ENCODE data around the gene KAZN.

The KAZN gene

DNA sequence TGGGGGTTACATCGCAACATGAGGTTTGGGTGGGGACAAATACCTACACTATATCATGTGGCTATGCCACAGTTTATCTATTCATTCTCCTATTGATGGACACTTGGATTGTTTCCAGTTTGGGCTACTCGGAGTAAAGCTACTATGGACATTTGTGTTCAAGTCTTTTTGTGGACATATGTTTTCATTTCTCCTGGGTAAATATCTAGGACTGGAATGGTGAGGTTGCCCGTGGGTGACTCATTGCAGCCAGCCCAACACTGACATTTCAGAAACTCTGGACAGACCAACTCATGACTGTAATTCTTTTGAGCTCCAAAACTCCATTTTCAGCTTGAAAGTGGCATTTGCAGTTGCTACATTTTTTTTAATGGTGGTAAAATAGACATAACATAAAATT, 82.7 kb downstream of the KAZN start:
- Histone ChIP-seq H3K27me3 (ENCODE audit: control insufficient read depth in 1 of 2, insufficient read depth in 2 of 2, low read length in 2 of 2) (peaks cover 0 to 3% of the 10 kb centered on the region in 2 donors), H3K9me3 (ENCODE audit: control insufficient read depth in 1 of 2, low read length in 2 of 2) (peaks cover 4 to 7% of the 10 kb centered on the region in 2 donors), H3K4me1 (ENCODE audit: control insufficient read depth in 1 of 2, insufficient read depth in 2 of 2, low read length in 2 of 2) (peaks cover 0 to 9% of the 10 kb centered on the region in 2 donors), H3K27ac (ENCODE audit: low read depth, low read length) (no peak overlapping the region), H3K36me3 (ENCODE audit: control insufficient read depth in 1 of 2, insufficient read depth in 2 of 2, low read length in 2 of 2) (no peaks in the 10 kb centered on the region), H3K9ac (ENCODE audit: low read depth in 1 of 2, low read length in 2 of 2) (no peak overlapping the region), H3K4me3 (ENCODE audit: low read depth in 1 of 2, low read length in 2 of 2) (no peak overlapping the region)

DNA sequence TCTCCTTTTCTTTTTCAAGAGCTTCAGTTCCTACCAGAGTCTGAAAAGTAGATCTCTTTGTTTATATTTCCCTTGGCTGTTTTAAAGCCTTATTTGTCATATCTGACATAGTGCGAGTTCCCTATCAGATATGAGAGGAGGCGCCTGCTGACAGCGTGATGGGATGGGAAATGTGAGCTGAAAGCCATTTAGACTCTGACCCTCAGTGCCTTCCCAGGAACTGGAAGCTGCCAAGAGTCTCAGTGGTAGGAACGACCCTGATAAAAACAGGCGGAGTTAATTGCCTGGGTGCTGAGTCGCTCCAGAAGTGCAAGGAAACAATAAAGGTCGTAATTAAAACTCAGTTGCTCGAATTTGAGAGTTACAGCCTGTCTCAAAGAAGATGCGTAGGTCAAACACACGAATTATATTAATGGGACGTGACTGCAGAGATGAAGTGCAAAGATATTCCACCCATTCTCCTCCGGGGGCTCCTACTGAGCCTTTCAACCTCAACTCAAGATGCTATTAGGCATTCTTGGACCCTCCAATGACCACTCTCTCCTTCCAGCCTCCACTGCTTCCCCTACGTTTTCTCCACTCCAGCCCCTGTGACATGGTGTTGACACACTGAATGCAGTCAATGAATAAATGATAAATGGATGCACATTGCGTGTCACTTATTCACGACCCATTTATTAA, 84.6 kb downstream of the KAZN start:
- Histone ChIP-seq H3K4me1 (ENCODE audit: control insufficient read depth in 1 of 2, insufficient read depth in 2 of 2, low read length in 2 of 2) (peaks cover 0 to 9% of the 10 kb centered on the region in 2 donors), H3K4me3 (ENCODE audit: low read depth in 1 of 2, low read length in 2 of 2) (peak overlapping the region in 1 of 2 donors; percentile 21), H3K27me3 (ENCODE audit: control insufficient read depth in 1 of 2, insufficient read depth in 2 of 2, low read length in 2 of 2) (peaks cover 0 to 3% of the 10 kb centered on the region in 2 donors), H3K27ac (ENCODE audit: low read depth, low read length) (no peak overlapping the region), H3K9me3 (ENCODE audit: control insufficient read depth in 1 of 2, low read length in 2 of 2) (peaks cover 3 to 4% of the 10 kb centered on the region in 2 donors), H3K36me3 (ENCODE audit: control insufficient read depth in 1 of 2, insufficient read depth in 2 of 2, low read length in 2 of 2) (no peaks in the 10 kb centered on the region), H3K9ac (ENCODE audit: low read depth in 1 of 2, low read length in 2 of 2) (no peak overlapping the region)

DNA sequence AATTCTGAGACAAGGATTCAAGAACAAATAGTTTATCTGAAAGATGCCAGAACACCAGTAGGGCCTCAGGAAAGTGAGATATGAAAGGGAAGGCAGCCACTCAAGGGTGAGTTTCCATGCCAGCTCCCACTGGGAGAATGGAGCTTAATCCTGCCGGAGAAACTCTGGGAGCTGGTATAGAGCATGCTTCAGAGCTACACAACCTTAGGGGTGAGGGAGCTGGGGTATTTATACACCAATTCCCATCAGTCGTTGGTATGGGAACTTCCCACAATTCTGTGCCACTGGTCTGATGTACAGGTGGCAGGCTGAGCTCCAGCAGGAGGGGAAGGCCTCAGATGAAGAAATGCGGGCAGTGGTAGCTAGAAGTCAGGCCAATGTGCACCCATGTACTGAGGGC, 86.6 kb downstream of the KAZN start:
- Histone ChIP-seq H3K9me3 (ENCODE audit: control insufficient read depth in 1 of 2, low read length in 2 of 2) (peaks cover 3 to 4% of the 10 kb centered on the region in 2 donors), H3K4me1 (ENCODE audit: control insufficient read depth in 1 of 2, insufficient read depth in 2 of 2, low read length in 2 of 2) (peaks cover 0 to 9% of the 10 kb centered on the region in 2 donors), H3K27me3 (ENCODE audit: control insufficient read depth in 1 of 2, insufficient read depth in 2 of 2, low read length in 2 of 2) (peaks cover 0 to 3% of the 10 kb centered on the region in 2 donors), H3K36me3 (ENCODE audit: control insufficient read depth in 1 of 2, insufficient read depth in 2 of 2, low read length in 2 of 2) (no peaks in the 10 kb centered on the region), H3K9ac (ENCODE audit: low read depth in 1 of 2, low read length in 2 of 2) (no peak overlapping the region), H3K27ac (ENCODE audit: low read depth, low read length) (no peak overlapping the region), H3K4me3 (ENCODE audit: low read depth in 1 of 2, low read length in 2 of 2) (no peak overlapping the region)

DNA sequence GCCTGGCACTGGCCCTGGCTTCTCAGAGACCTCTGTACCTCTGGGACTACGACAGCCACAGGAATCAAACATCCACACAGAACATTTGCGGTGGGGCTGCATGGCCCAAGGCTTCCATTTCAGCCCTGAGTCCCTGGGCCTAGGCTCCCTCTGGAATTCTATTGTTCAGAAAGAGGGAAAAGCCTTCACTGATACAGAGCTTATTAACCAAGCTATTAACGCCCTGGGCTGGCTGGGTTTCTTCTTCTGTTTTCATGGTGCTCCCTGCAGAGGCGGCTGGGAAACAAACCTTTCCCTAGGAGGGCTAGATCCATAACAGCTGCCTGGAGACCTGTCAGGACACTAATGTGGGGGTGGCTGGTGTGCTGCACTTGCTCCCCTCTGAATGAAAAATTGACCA, 88.2 kb downstream of the KAZN start:
- Histone ChIP-seq H3K27ac (ENCODE audit: low read depth, low read length) (no peak overlapping the region), H3K27me3 (ENCODE audit: control insufficient read depth in 1 of 2, insufficient read depth in 2 of 2, low read length in 2 of 2) (peaks cover 0 to 3% of the 10 kb centered on the region in 2 donors), H3K4me1 (ENCODE audit: control insufficient read depth in 1 of 2, insufficient read depth in 2 of 2, low read length in 2 of 2) (peaks cover 0 to 9% of the 10 kb centered on the region in 2 donors), H3K4me3 (ENCODE audit: low read depth in 1 of 2, low read length in 2 of 2) (no peak overlapping the region), H3K36me3 (ENCODE audit: control insufficient read depth in 1 of 2, insufficient read depth in 2 of 2, low read length in 2 of 2) (no peaks in the 10 kb centered on the region), H3K9ac (ENCODE audit: low read depth in 1 of 2, low read length in 2 of 2) (no peak overlapping the region), H3K9me3 (ENCODE audit: control insufficient read depth in 1 of 2, low read length in 2 of 2) (peaks cover 3 to 4% of the 10 kb centered on the region in 2 donors)

DNA sequence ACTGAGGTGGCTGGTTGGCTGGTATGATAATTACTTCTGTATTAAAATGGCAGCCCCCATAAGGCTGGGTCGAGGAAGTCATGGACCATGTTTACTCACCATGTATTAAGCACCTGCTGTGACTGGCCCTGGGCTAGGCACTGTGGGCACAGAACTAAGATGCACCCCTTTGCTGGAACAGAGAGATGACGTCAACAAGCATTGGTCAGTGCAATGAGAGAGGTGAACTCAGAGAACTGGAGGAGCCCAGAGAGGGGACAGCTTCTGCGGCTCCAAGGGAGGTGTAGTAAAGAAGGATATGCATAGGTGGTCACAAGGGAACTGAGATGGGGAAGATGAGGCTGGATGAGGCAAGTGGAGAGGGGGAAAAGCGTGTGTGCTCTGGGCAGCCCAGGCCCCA, 88.7 kb downstream of the KAZN start:
- Histone ChIP-seq H3K4me3 (ENCODE audit: low read depth in 1 of 2, low read length in 2 of 2) (no peak overlapping the region), H3K27me3 (ENCODE audit: control insufficient read depth in 1 of 2, insufficient read depth in 2 of 2, low read length in 2 of 2) (peaks cover 0 to 3% of the 10 kb centered on the region in 2 donors)

DNA sequence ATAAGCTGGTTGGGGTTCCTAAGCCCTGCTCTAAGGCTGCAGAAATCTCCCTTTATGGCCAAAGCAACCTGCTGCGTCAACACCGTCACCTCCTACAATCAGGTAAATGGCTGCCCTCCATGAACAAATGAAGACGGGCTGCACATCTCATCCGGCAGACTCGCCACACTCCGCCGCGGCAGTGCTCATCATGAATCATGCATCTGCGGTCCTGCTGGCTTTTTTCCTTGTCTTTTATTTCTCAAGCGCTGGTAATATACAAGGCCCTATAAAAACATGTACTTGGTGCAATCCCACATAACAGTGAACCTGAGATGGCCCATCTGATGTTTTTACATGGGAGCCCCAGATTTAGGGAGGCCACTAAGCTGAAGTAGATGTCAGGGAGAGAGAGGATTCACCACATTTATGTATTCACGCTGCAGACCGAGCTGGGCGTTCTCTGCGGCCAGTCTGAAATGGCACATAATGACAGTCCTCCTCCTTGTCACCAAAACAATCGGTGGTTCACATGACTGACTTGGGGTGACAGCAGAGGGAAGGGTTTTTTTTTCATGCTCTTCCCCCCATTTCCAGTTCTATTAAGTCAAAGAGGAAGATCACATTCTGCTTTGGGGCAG, 91.6 kb downstream of the KAZN start:
- Histone ChIP-seq H3K4me3 (ENCODE audit: low read depth in 1 of 2, low read length in 2 of 2) (no peak overlapping the region), H3K36me3 (ENCODE audit: control insufficient read depth in 1 of 2, insufficient read depth in 2 of 2, low read length in 2 of 2) (no peaks in the 10 kb centered on the region), H3K4me1 (ENCODE audit: control insufficient read depth in 1 of 2, insufficient read depth in 2 of 2, low read length in 2 of 2) (no peaks in the 10 kb centered on the region), H3K27me3 (ENCODE audit: control insufficient read depth in 1 of 2, insufficient read depth in 2 of 2, low read length in 2 of 2) (peaks cover 3% of the 10 kb centered on the region in 2 donors), H3K27ac (ENCODE audit: low read depth, low read length) (no peak overlapping the region), H3K9ac (ENCODE audit: low read depth in 1 of 2, low read length in 2 of 2) (no peak overlapping the region), H3K9me3 (ENCODE audit: control insufficient read depth in 1 of 2, low read length in 2 of 2) (peaks cover 0 to 3% of the 10 kb centered on the region in 2 donors)

More for the DNA sequence above, 88.7 kb downstream of the KAZN start:
- H3K9ac ChIP-seq (ENCODE audit: low read depth in 1 of 2, low read length in 2 of 2), result no peak overlapping the region
- peaks cover 0 to 9% of the 10 kb centered on the region in 2 donors for H3K4me1 ChIP-seq (ENCODE audit: control insufficient read depth in 1 of 2, insufficient read depth in 2 of 2, low read length in 2 of 2)
- H3K27ac ChIP-seq (ENCODE audit: low read depth, low read length), result no peak overlapping the region
- H3K9me3 ChIP-seq (ENCODE audit: control insufficient read depth in 1 of 2, low read length in 2 of 2), result peaks cover 3 to 4% of the 10 kb centered on the region in 2 donors
- H3K36me3 ChIP-seq (ENCODE audit: control insufficient read depth in 1 of 2, insufficient read depth in 2 of 2, low read length in 2 of 2), result no peaks in the 10 kb centered on the region

DNA sequence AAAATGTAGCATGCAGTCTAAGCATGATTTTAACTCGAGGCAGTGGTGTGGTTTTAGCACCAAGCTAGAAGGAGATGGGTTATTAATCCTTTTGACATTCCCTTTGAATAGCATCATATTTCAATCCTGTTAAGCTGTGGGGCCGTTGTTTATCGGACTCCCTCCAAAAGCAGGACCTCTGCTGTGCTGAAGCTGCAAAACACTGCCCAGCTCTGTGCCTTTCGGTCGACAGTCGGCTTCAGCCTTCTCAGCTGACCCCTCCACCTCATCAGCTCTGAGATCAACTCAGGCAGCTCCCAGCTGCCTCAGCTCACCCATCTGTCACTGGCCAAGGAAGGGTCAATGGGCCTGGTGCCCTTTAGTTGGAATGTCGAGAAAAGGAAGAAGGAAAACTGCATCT, 95.5 kb downstream of the KAZN start:
- Histone ChIP-seq H3K27ac (ENCODE audit: low read depth, low read length) (no peak overlapping the region), H3K4me1 (ENCODE audit: control insufficient read depth in 1 of 2, insufficient read depth in 2 of 2, low read length in 2 of 2) (no peaks in the 10 kb centered on the region), H3K9ac (ENCODE audit: low read depth in 1 of 2, low read length in 2 of 2) (no peak overlapping the region), H3K9me3 (ENCODE audit: control insufficient read depth in 1 of 2, low read length in 2 of 2) (no peaks in the 10 kb centered on the region), H3K4me3 (ENCODE audit: low read depth in 1 of 2, low read length in 2 of 2) (no peak overlapping the region), H3K27me3 (ENCODE audit: control insufficient read depth in 1 of 2, insufficient read depth in 2 of 2, low read length in 2 of 2) (peaks cover 0 to 3% of the 10 kb centered on the region in 2 donors), H3K36me3 (ENCODE audit: control insufficient read depth in 1 of 2, insufficient read depth in 2 of 2, low read length in 2 of 2) (no peaks in the 10 kb centered on the region)

DNA sequence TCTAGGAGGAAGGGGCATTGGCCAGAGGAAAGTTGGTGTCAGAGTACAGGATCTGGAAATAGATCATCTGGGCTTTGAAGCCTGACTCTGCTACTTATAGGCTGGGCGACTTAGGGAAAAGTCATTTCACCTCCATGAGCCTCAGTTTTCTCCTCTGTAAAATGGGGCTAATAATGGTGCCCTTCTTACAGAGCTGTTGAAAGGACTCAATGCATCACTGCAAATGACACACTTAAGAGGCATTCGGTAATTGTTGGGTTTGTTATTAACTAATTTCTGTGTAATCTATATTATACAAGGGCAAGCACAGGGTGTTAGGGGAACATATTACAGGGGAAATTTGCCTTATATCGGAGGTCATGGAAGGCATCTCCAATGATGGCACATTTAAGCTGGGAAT, 96.1 kb downstream of the KAZN start:
- Histone ChIP-seq H3K4me3 (ENCODE audit: low read depth in 1 of 2, low read length in 2 of 2) (no peak overlapping the region), H3K9ac (ENCODE audit: low read depth in 1 of 2, low read length in 2 of 2) (no peak overlapping the region), H3K9me3 (ENCODE audit: control insufficient read depth in 1 of 2, low read length in 2 of 2) (no peaks in the 10 kb centered on the region), H3K36me3 (ENCODE audit: control insufficient read depth in 1 of 2, insufficient read depth in 2 of 2, low read length in 2 of 2) (no peaks in the 10 kb centered on the region), H3K4me1 (ENCODE audit: control insufficient read depth in 1 of 2, insufficient read depth in 2 of 2, low read length in 2 of 2) (no peaks in the 10 kb centered on the region), H3K27me3 (ENCODE audit: control insufficient read depth in 1 of 2, insufficient read depth in 2 of 2, low read length in 2 of 2) (peaks cover 0 to 3% of the 10 kb centered on the region in 2 donors), H3K27ac (ENCODE audit: low read depth, low read length) (no peak overlapping the region)

DNA sequence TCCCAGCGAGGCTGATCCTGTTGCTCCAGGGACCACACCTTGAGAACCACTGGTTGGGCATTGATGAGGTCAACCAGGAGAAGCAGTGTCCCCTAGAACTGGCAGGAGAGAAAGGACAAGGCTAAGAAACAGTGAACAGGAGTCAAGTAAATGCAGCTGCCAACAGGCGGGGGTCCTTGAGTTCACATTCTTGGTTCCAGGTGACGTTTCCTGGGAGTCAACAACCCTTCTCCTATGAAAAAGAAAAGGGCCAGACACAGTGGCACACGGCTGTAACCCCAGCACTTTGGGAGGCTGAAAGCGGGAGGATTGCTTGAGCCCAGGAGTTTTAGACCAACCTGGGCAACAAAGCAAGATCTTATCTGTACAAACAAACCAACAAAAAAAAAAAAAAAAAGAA, 98.3 kb downstream of the KAZN start:
- no peak overlapping the region for H3K9ac ChIP-seq (ENCODE audit: low read depth in 1 of 2, low read length in 2 of 2)
- H3K27ac ChIP-seq (ENCODE audit: low read depth, low read length), result no peak overlapping the region
- no peaks in the 10 kb centered on the region for H3K4me1 ChIP-seq (ENCODE audit: control insufficient read depth in 1 of 2, insufficient read depth in 2 of 2, low read length in 2 of 2)
- peaks cover 0 to 3% of the 10 kb centered on the region in 2 donors for H3K27me3 ChIP-seq (ENCODE audit: control insufficient read depth in 1 of 2, insufficient read depth in 2 of 2, low read length in 2 of 2)
- no peaks in the 10 kb centered on the region for H3K9me3 ChIP-seq (ENCODE audit: control insufficient read depth in 1 of 2, low read length in 2 of 2)
- no peaks in the 10 kb centered on the region for H3K36me3 ChIP-seq (ENCODE audit: control insufficient read depth in 1 of 2, insufficient read depth in 2 of 2, low read length in 2 of 2)
- no peak overlapping the region for H3K4me3 ChIP-seq (ENCODE audit: low read depth in 1 of 2, low read length in 2 of 2)

DNA sequence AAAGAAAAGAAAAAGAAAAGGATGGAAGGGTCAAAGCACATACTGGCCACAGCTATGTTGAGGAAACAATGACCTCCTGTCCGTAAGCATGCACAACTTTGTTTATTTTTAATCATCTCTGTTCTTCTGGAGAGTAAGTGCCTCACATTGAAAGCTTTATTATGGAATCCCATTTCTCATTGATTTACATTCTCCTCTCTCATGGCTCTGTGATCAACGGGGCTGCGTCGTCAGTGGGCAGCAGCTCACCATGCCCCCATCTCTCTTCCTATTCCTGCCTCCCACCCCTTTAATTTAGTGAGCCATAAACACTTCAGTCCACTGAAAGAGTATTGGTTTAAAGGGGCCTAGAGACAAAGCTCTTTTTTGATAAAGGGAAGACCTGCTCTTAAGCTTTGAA, 98.9 kb downstream of the KAZN start:
- H3K36me3 ChIP-seq (ENCODE audit: control insufficient read depth in 1 of 2, insufficient read depth in 2 of 2, low read length in 2 of 2), result no peaks in the 10 kb centered on the region
- no peak overlapping the region for H3K9ac ChIP-seq (ENCODE audit: low read depth in 1 of 2, low read length in 2 of 2)
- peaks cover 0 to 3% of the 10 kb centered on the region in 2 donors for H3K27me3 ChIP-seq (ENCODE audit: control insufficient read depth in 1 of 2, insufficient read depth in 2 of 2, low read length in 2 of 2)
- H3K27ac ChIP-seq (ENCODE audit: low read depth, low read length), result no peak overlapping the region
- no peaks in the 10 kb centered on the region for H3K4me1 ChIP-seq (ENCODE audit: control insufficient read depth in 1 of 2, insufficient read depth in 2 of 2, low read length in 2 of 2)
- no peak overlapping the region for H3K4me3 ChIP-seq (ENCODE audit: low read depth in 1 of 2, low read length in 2 of 2)
- no peaks in the 10 kb centered on the region for H3K9me3 ChIP-seq (ENCODE audit: control insufficient read depth in 1 of 2, low read length in 2 of 2)
